K562 (cell line): ENCODE data around the gene ZNF775. TPM values are rescaled to one million over a fixed set of nuclear protein-coding genes. Genes with fewer than 3 reads are reported as not detected.

Source experiments
- ARID3A ChIP-seq: IDR thresholded peaks from 2 replicates; pipeline ENCODE4 v1.6.1; 2012; ENCODE audit warnings: low read depth, low read length, improper control_type of control experiment, borderline replicate concordance
- E2F6 ChIP-seq, 2 experiments: IDR thresholded peaks; 2 replicates each; pipeline ENCODE4 v1.6.1; 2011; ENCODE audit warnings: borderline replicate concordance in 1 of 2, control low read depth in 1 of 2, low read depth in 1 of 2, low read length in 1 of 2, mild to moderate bottlenecking in 1 of 2, mixed read lengths in 1 of 2, moderate library complexity in 1 of 2; ENCODE audit not compliant: insufficient read depth in 1 of 2, insufficient read length in 1 of 2, poor library complexity in 1 of 2, severe bottlenecking in 1 of 2; ENCODE audit errors: extremely low read depth in 1 of 2
- ETV6 ChIP-seq, 3 experiments: fragments of 150-350 bp in 1 of 3; sonication (generic) in 1 of 3; formaldehyde crosslinking in 1 of 3; IDR thresholded peaks; 2 replicates each; pipeline versions ENCODE4 v1.6.1 to v1.8.0; 2014 to 2022; ENCODE audit warnings: borderline replicate concordance in 2 of 3, low read depth in 2 of 3, antibody characterized with exemption in 1 of 3, low read length in 1 of 3, mild to moderate bottlenecking in 1 of 3, missing genetic modification reagents in 1 of 3
- L3MBTL2 ChIP-seq: fragments of 450-650 bp; IDR thresholded peaks from 2 replicates; pipeline ENCODE4 v1.6.1; 2016; ENCODE audit warnings: mild to moderate bottlenecking, moderate library complexity
- MYC ChIP-seq, 2 experiments: fragments of 250-450 bp in 1 of 2; sonication (Bioruptor Pico) in 1 of 2; IDR thresholded peaks; 2 replicates each; pipeline versions ENCODE4 v1.5.1 to v1.6.1; 2012 to 2021; ENCODE audit warnings: low read depth in 2 of 2, borderline replicate concordance in 1 of 2, improper control_type of control experiment in 1 of 2, low read length in 1 of 2, mild to moderate bottlenecking in 1 of 2, moderate library complexity in 1 of 2
- NEUROD1 ChIP-seq: fragments of 150-350 bp; IDR thresholded peaks from 2 replicates; pipeline ENCODE4 v1.6.1; 2014; ENCODE audit warnings: borderline replicate concordance, low read length, low read depth; ENCODE audit not compliant: partially characterized antibody
- RBFOX2 ChIP-seq: fragments of 200-400 bp; formaldehyde crosslinking; IDR thresholded peaks from 2 replicates; pipeline ENCODE4 v1.6.1; 2017; ENCODE audit warnings: low read depth, mild to moderate bottlenecking, low read length, moderate library complexity
- RHOXF2B ChIP-seq: fragments of 250-450 bp; sonication (Bioruptor Pico); conservative IDR thresholded peaks from 2 replicates; pipeline ENCODE4 v1.5.1; 2021
- SMC3 ChIP-seq: conservative IDR thresholded peaks from 2 replicates; pipeline ENCODE4 v1.6.1; 2011; ENCODE audit warnings: low read depth, low read length, improper control_type of control experiment; ENCODE audit not compliant: insufficient read depth
- ZBTB1 ChIP-seq: sonication (generic); formaldehyde crosslinking; IDR thresholded peaks from 2 replicates; pipeline ENCODE4 v1.8.1; 2023; ENCODE audit warnings: missing genetic modification reagents, low read depth, mild to moderate bottlenecking, borderline replicate concordance
- ZNF407 ChIP-seq: fragments of 450-650 bp; IDR thresholded peaks from 2 replicates; pipeline ENCODE4 v1.6.1; 2016; ENCODE audit warnings: low read depth
- ZNF561 ChIP-seq: fragments of 450-650 bp; formaldehyde crosslinking; conservative IDR thresholded peaks from 2 replicates; pipeline ENCODE4 v1.4.0; 2020; ENCODE audit warnings: mild to moderate bottlenecking, moderate library complexity
- polyA plus RNA-seq, 8 experiments: library from polyadenylated mRNA; depleted of rRNA in 4 of 8; stranded (reverse) in 5 of 8; unstranded in 3 of 8; fragments of >200 nt; fragmentation: Nextera tagmentation in 2 of 8; fragmentation: Illumina TruSeq in 1 of 8; extraction: Ambion mirVana in 2 of 8; extraction: Trizol in 1 of 8; gene quantifications; 2 replicates each; pipeline versions ENCODE4 v1.2.1 to v1.2.3, GENCODE V29; 2011 to 2014; ENCODE audit warnings: inconsistent platforms in 1 of 8, missing spikeins in 1 of 8
- total RNA-seq, 7 experiments: library from RNA; depleted of rRNA in 6 of 7; stranded (reverse); fragments of >200 nt in 6 of 7; fragmentation: Illumina TruSeq in 2 of 7; extraction: Trizol in 2 of 7; gene quantifications; 2 replicates each; pipeline versions ENCODE4 v1.2.1 to v1.2.3, GENCODE V29; 2011 to 2021; ENCODE audit warnings: low replicate concordance in 1 of 7

ZNF775 gene
- total and polyA plus RNA-seq, 9 of the 15 experiments (the other 6 are each of a cell fraction or from before 2014, with no cell fraction given) = 0.04 to 18.7 (median 4.9) TPM

GRCh38 chr7:150378853-150379440 is at the start of gene ZNF775 (continued):
- TF ChIP-seq ZNF407 (no peak), MYC (IDR thresholded peaks at IDR 0.05; ENCODE audit: low read depth, low read length) (peak; percentile 81), MYC (CRISPR knock-in tag; IDR thresholded peaks at IDR 0.05; ENCODE audit: borderline replicate concordance, low read depth) (no peak), NEUROD1 (peak; percentile 98), RHOXF2B (CRISPR knock-in tag) (0 out of 2 replicates have a peak, but pooled peaks have one; percentile 18), ZNF561 (no peak), ZBTB1 (CRISPR knock-in tag) (peak; percentile 54), ARID3A (no peak), L3MBTL2 (peak; percentile 77), E2F6 (IDR thresholded peaks at IDR 0.05; ENCODE audit: borderline replicate concordance in 1 of 2, extremely low read depth in 1 of 2, insufficient read depth in 1 of 2, insufficient read length in 1 of 2, low read depth in 1 of 2, low read length in 1 of 2, poor library complexity in 1 of 2, severe bottlenecking in 1 of 2) (peak; percentile 30 to 79), ETV6 (IDR thresholded peaks at IDR 0.05; ENCODE audit: borderline replicate concordance in 1 of 2, low read depth in 2 of 2, low read length in 1 of 2) (no peak), ETV6 (CRISPR knock-in tag; IDR thresholded peaks at IDR 0.05; ENCODE audit: borderline replicate concordance) (no peak), RBFOX2 (peak; percentile 94), SMC3 (0 out of 2 replicates have a peak, but pooled peaks have one; percentile 19)
